ENCODE results near the gene RNPC3.

The RNPC3 gene

GRCh38 chr1:103527331-103527730 is 1.8 kb downstream of the RNPC3 start:
- peak overlapping the region; percentile 89 for H3K9ac ChIP-seq (ENCODE audit: low read depth, low read length)
- no peak overlapping the region for H3K27ac ChIP-seq (ENCODE audit: low read length)
- peaks cover 64% of the 10 kb centered on the region for H3K79me2 ChIP-seq (ENCODE audit: insufficient read depth, low read length)
- DNase-seq (no peak), ATAC-seq (ENCODE audit: insufficient read depth, low read depth) (no peak)
- H3K36me3 ChIP-seq (ENCODE audit: insufficient read depth, low read length): peaks cover 37% of the 10 kb centered on the region
- no peak overlapping the region for H2AFZ ChIP-seq (ENCODE audit: low read depth, low read length)
- H4K20me1 ChIP-seq (ENCODE audit: insufficient read depth, low read length): peaks cover 12% of the 10 kb centered on the region
- TF ChIP-seq EZH2 (IDR thresholded peaks at IDR 0.05; ENCODE audit: borderline replicate concordance, low read depth, low read length, severe bottlenecking): no peak
- TF ChIP-seq CTCF (IDR thresholded peaks at IDR 0.05; ENCODE audit: borderline replicate concordance, extremely low read depth, low read length, poor library complexity, severe bottlenecking): no peak
- peak overlapping the region; percentile 66 for H3K4me2 ChIP-seq (ENCODE audit: insufficient read depth, low read length)
- no peaks in the 10 kb centered on the region for H3K9me3 ChIP-seq (ENCODE audit: insufficient read depth, low read length, severe bottlenecking)
- no peaks in the 10 kb centered on the region for H3K27me3 ChIP-seq (ENCODE audit: insufficient read depth, low read length, poor library complexity)
- H3K4me1 ChIP-seq (ENCODE audit: insufficient read depth, low read length): peaks cover 48% of the 10 kb centered on the region
- H3K4me3 ChIP-seq (ENCODE audit: low read depth in 1 of 2, low read length in 2 of 2): peak overlapping the region; percentile 80 to 85; a peak in 3 of 4 replicates

- TF ChIP-seq EZH2 (IDR thresholded peaks at IDR 0.05; ENCODE audit: borderline replicate concordance, low read depth, low read length, severe bottlenecking): no peak
- TF ChIP-seq CTCF (IDR thresholded peaks at IDR 0.05; ENCODE audit: borderline replicate concordance, extremely low read depth, low read length, poor library complexity, severe bottlenecking): no peak
- Histone ChIP-seq H3K4me3 (ENCODE audit: low read depth in 1 of 2, low read length in 2 of 2) (no peak overlapping the region), H3K27me3 (ENCODE audit: insufficient read depth, low read length, poor library complexity) (no peaks in the 10 kb centered on the region), H2AFZ (ENCODE audit: low read depth, low read length) (no peak overlapping the region), H3K9ac (ENCODE audit: low read depth, low read length) (no peak overlapping the region), H3K36me3 (ENCODE audit: insufficient read depth, low read length) (peaks cover 49% of the 10 kb centered on the region), H3K9me3 (ENCODE audit: insufficient read depth, low read length, severe bottlenecking) (no peaks in the 10 kb centered on the region), H3K27ac (ENCODE audit: low read length) (no peak overlapping the region), H4K20me1 (ENCODE audit: insufficient read depth, low read length) (peaks cover 12% of the 10 kb centered on the region), H3K79me2 (ENCODE audit: insufficient read depth, low read length) (peaks cover 80% of the 10 kb centered on the region), H3K4me2 (ENCODE audit: insufficient read depth, low read length) (peak overlapping the region; percentile 21; the same call in 1 of the 2 replicates), H3K4me1 (ENCODE audit: insufficient read depth, low read length) (peaks cover 41% of the 10 kb centered on the region)
- DNase-seq: no peak
- no peak for ATAC-seq (ENCODE audit: insufficient read depth, low read depth)
These were observed 4.2 kb downstream of the RNPC3 start for GRCh38 chr1:103529746-103530145.

GRCh38 chr1:103538226-103538625 is 12.7 kb downstream of the RNPC3 start:
- peaks cover 90% of the 10 kb centered on the region for H3K36me3 ChIP-seq (ENCODE audit: insufficient read depth, low read length)
- no peaks in the 10 kb centered on the region for H3K27me3 ChIP-seq (ENCODE audit: insufficient read depth, low read length, poor library complexity)
- DNase-seq (no peak), ATAC-seq (ENCODE audit: insufficient read depth, low read depth) (no peak)
- H3K4me3 ChIP-seq (ENCODE audit: low read depth in 1 of 2, low read length in 2 of 2): no peak overlapping the region
- no peaks in the 10 kb centered on the region for H4K20me1 ChIP-seq (ENCODE audit: insufficient read depth, low read length)
- H3K9ac ChIP-seq (ENCODE audit: low read depth, low read length): no peak overlapping the region
- no peaks in the 10 kb centered on the region for H3K9me3 ChIP-seq (ENCODE audit: insufficient read depth, low read length, severe bottlenecking)
- no peak overlapping the region for H3K27ac ChIP-seq (ENCODE audit: low read length)
- H3K4me2 ChIP-seq (ENCODE audit: insufficient read depth, low read length): no peak overlapping the region
- peaks cover 7% of the 10 kb centered on the region; the same call in 1 of the 2 replicates for H3K79me2 ChIP-seq (ENCODE audit: insufficient read depth, low read length)
- no peaks in the 10 kb centered on the region; the same call in 1 of the 2 replicates for H3K4me1 ChIP-seq (ENCODE audit: insufficient read depth, low read length)
- no peak overlapping the region for H2AFZ ChIP-seq (ENCODE audit: low read depth, low read length)
- no peak for TF ChIP-seq EZH2 (IDR thresholded peaks at IDR 0.05; ENCODE audit: borderline replicate concordance, low read depth, low read length, severe bottlenecking)
- no peak for TF ChIP-seq CTCF (IDR thresholded peaks at IDR 0.05; ENCODE audit: borderline replicate concordance, extremely low read depth, low read length, poor library complexity, severe bottlenecking)

- no peaks in the 10 kb centered on the region; the same call in 1 of the 2 replicates for H4K20me1 ChIP-seq (ENCODE audit: insufficient read depth, low read length)
- H2AFZ ChIP-seq (ENCODE audit: low read depth, low read length): no peak overlapping the region
- ATAC-seq (ENCODE audit: insufficient read depth, low read depth) (no peak), DNase-seq (no peak)
- H3K9me3 ChIP-seq (ENCODE audit: insufficient read depth, low read length, severe bottlenecking): no peaks in the 10 kb centered on the region
- no peaks in the 10 kb centered on the region for H3K27me3 ChIP-seq (ENCODE audit: insufficient read depth, low read length, poor library complexity)
- no peak overlapping the region for H3K4me3 ChIP-seq (ENCODE audit: low read depth in 1 of 2, low read length in 2 of 2)
- no peak overlapping the region for H3K4me2 ChIP-seq (ENCODE audit: insufficient read depth, low read length)
- no peaks in the 10 kb centered on the region for H3K4me1 ChIP-seq (ENCODE audit: insufficient read depth, low read length)
- no peaks in the 10 kb centered on the region for H3K79me2 ChIP-seq (ENCODE audit: insufficient read depth, low read length)
- no peak overlapping the region for H3K27ac ChIP-seq (ENCODE audit: low read length)
- H3K9ac ChIP-seq (ENCODE audit: low read depth, low read length): no peak overlapping the region
- no peak for TF ChIP-seq EZH2 (IDR thresholded peaks at IDR 0.05; ENCODE audit: borderline replicate concordance, low read depth, low read length, severe bottlenecking)
- no peak for TF ChIP-seq CTCF (IDR thresholded peaks at IDR 0.05; ENCODE audit: borderline replicate concordance, extremely low read depth, low read length, poor library complexity, severe bottlenecking)
- H3K36me3 ChIP-seq (ENCODE audit: insufficient read depth, low read length): peaks cover 90% of the 10 kb centered on the region
These were observed 15.9 kb downstream of the RNPC3 start for GRCh38 chr1:103541431-103541830.

Measured in DND-41 (cell line).